ENCODE results near the gene MBOAT7. TPM values are rescaled to one million over a fixed set of nuclear protein-coding genes. Genes with fewer than 3 reads are reported as not detected.

MBOAT7 gene
- total RNA-seq, 1 experiment from 2014 or later: 461 TPM

DNA sequence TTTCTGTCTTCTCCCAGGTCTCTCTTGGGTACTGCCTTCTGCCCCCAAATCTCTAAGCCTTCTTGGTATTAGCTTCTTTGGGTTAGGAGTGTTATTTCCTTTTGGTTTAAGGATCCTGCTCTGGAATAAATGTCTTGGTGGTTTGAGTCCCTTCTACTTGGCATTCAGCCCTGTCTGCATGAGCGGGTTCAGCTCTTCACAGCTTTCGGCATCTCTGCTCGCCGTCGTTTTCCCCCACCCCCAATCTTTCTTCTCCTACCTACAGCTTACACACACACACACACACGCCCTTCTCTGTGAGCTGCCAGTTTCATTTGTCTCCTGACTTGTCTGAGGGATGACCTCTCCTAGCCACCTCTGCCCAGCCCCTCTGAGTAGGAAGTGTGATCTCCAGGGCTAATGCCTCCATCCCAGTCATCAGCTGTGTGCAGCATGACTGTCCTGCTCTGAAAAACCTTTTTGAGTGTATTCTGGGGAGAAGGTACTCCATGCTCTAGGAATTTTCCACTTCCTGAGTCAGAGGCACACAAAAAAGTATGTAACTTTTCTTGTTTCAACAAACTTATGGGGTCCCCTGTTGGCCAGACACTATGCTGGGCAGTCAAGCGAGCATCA lies 47.1 kb downstream of the MBOAT7 start:
- DNase-seq (ENCODE audit: low read depth): no peak

DNA sequence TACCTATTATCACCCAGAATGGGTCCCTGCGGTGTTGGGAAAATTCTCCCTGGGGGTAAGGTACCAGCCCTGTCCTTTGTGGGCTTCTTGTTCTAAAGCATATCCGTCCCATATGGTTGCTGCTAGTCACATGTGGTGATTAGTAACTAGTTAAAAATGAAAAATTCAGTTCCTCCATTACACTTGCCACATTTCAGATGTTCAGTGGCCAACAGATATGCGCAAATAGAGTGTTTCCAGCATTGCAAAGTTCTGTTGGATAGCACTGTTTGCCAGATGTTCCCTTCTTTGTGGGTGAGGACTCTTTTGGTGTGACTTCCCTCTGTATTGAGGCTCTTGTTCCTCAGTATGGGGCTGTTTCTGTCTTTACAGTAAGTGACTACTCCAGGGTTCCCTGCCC lies 48.0 kb downstream of the MBOAT7 start:
- no peak for DNase-seq (ENCODE audit: low read depth)

DNA sequence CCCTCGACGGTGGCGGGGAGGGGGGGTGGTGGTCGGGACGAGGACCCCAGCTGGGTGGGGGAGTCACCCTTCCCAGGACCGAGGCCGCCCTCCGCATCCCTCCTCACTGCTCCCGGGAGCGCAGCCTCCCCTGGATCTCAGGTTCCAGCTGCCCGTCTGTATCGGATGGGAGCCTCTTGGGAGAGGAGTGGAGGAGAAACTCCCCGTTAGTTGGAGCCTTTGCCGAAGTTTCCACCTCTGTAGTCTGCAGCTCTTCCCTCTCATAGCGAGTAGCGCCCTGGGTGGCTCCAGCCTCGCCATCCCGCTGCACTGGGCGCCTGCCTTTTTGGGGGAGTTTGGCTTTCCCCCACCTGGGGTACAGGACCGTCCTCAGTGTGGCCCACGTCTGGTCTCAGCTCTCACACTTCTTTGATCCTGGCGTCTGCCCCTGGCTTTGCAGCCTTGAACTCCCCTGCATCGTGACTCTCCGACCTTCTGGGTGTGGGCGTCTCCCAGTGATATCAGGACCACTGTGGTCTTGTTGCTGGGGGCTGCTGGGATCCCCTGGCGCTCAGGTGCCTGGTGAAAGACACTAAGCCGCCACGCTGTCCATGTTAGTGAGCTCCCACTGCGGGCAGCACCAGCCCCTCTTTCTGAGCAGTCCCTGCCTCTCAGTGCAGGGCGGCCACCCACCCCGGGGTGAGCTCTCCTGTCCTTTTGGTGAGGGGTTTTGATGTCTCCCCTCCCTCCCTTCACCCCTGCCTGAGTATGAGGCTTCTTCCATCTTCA lies 50.7 kb downstream of the MBOAT7 start:
- no peak for DNase-seq (ENCODE audit: low read depth)

DNA sequence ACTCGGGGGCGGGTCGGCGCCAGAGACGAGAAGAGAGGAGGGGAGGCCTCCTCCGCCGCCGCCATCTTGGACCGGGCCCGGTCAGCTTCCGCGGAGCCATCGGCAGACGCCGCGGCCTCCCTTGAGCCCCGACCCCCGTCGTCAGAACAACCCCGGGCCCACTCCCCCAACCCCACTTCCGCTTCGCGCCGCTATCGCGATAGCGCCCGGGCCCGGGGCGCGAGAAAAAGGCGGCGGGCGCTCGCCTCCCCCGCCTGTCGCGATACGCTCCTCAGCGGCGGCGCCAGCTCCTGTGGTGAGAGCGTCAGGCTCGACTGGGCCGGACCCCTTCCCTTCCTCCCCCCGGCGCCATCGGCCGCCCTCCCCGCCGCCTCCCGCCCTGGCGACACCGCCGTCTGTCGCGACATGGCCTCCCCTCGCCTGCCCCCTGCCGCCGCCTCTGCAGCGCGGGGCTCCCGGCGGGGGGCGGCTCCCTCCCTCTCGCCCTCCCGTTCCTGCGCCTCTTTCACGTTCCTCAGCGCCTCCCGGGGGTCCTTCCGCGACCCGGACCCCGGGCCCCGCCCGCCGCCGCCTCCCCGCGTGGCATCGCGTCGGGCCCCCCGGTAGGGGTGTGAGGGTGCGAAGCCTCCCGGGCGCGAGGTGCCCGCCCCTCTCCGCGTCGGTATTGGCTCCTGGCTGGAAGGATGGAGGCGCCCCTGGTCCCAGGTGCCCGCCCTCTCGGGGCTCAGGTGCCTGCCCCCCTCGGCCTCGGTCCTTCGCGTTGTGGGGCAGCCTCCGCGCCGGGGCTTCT lies 51.5 kb downstream of the MBOAT7 start, which contains the start of gene CNOT3:
CNOT3 (plus strand) TSS at position 64 of the 790 bp plus-strand sequence. CDS start 5,217 bp downstream, outside the sequence.
- no peak for DNase-seq (ENCODE audit: low read depth)

DNA sequence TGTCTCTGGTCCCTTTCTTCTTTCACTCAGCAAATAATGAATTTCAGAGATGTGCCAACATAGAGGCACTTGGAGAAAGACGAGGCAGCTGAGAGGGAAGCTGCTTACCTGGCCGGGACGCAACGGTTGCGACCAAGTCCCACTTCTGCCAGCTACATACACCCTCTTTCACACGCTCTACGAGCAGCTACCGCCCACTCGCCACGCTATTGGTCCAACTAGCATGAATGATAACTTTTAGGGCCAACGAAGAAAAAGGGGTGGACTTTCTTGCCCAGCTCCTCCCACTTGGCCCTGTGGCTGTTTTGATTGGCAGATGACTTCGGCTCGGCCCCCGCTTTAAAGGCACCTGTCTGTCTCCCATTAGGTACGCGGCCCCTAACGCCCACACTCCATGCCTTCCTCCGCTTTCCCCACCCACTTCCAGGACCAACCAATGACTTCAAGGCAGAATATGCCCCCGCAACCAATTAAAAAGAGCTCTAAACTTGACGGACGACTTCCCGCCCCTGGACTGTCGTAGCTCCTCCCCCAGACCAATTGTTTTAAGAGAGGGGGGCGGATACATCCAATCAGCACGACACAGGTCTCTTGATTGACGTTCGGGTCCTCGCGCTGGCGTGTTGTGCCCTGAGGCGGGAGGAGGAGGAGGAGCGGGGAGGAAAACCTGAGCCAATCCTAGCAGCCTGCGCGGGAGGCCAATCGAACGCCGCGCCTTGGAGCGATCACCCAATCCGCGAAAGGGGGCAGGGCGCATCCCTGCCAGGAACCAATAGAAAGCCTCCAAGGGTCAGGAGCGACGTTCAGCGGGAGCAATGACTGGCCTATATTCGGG lies 52.3 kb downstream of the MBOAT7 start:
- peak; percentile 100 for DNase-seq (ENCODE audit: low read depth)

DNA sequence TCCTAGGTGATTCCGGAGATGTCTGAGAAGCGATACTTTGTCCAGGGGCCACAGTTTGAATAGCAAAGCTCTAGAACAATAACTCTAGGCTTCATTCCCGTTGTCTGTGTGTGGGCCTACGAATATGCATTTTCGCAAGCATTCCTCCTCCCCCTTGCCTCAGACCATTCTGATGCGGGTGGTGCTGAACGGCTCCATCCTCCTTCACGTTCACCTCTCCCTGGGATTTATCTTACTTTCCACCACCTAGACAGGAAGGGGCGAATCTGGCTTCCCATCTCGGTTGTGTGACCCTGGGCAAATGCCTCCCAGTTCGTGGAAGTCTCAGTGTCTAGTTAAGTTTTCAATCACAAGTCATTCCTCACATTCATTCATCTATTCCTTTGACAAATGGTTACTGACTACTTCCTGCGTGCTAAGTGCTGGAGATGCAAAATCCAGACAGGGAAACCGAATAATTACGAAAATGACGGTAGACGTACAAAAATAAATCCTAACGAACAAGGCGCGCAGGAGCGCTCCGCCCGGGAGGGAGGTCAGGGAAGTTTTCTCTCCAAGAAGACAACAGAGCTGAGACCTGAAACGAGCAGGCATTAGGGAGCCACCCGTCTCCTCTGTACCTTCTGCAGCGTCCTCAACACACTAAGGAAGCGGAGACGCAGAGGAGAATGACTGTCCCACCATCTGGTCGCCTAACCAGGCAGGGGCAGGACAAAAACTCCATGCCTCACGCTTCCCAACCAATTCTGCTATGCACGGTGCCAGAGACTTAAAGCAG lies 53.1 kb downstream of the MBOAT7 start:
- DNase-seq (ENCODE audit: low read depth): no peak

DNA sequence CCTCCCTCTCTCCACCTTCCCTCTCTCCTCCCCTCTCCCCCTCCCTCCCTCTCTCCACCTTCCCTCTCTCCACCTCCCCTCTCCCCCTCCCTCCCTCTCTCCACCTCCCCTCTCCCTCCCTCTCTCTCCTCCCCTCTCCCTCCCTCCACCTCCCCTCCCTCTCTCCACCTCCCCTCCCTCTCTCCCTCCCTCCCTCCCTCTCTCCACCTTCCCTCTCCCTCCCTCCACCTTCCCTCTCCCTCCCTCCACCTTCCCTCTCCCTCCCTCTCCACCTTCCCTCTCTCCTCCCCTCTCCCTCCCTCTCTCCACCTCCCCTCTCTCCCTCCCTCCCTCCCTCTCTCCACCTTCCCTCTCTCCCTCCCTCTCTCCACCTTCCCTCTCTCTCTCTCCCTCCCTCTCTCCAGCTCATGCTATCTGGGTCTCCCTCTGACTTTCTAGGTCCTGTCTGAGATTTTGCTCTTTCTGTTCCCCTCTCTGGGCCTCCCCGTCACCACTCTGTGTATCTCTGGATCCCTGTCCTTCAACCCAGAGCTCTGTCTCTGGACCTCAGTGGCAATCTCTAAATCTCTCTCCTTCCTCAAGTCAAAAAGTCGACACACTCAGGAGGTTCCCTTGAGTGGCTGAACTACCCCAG lies 55.3 kb downstream of the MBOAT7 start:
- no peak for DNase-seq (ENCODE audit: low read depth)

DNA sequence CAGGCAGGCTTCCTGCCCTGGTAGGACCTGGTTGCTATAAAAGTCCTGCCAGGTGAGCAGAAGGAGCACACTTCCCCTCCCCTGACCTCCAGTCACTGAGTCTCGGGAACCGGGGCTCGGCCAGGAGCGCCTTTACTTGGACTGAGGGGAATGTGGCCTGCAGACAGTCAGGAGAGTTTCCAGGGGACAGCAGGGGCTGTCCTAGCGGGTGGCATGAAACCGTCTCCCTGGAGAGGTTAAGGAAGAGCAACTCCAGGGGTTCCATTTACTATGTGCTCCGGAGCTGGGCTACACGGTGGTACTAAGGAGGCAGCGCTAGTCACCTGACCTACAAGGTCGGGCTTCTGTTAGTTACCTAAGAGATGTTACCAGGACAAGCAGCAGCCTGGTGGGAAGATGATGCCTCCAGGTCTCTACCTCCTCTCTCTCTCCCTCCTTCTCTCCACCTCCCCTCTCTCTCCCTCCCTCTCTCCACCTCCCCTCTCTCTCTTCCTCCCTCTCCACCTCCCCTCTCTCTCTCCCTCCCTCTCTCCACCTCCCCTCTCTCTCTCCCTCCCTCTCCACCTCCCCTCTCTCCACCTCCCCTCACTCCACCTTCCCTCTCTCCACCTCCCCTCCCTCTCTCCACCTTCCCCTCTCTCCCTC lies 55.9 kb downstream of the MBOAT7 start:
- peak; percentile 31 for DNase-seq (ENCODE audit: low read depth)

DNA sequence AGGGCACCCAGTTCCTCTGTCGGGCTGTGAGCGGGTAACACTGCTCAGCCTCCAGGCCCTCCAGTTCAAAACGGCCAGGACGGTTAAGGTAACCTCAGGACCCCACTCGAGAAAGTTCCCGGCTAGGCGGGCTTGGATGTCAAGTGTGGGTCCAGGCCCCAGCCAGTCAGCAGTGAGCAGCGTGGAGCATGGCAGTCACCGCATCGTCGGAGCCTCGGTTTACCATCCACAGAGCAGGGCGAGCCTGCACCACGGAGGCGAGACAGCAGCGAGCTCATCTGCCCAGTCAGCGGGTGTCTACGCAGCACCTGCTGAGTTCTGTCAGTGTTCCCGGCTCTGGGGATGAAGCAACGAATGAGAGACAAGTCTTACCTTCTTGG lies 59.8 kb downstream of the MBOAT7 start:
- no peak for DNase-seq (ENCODE audit: low read depth)

DNA sequence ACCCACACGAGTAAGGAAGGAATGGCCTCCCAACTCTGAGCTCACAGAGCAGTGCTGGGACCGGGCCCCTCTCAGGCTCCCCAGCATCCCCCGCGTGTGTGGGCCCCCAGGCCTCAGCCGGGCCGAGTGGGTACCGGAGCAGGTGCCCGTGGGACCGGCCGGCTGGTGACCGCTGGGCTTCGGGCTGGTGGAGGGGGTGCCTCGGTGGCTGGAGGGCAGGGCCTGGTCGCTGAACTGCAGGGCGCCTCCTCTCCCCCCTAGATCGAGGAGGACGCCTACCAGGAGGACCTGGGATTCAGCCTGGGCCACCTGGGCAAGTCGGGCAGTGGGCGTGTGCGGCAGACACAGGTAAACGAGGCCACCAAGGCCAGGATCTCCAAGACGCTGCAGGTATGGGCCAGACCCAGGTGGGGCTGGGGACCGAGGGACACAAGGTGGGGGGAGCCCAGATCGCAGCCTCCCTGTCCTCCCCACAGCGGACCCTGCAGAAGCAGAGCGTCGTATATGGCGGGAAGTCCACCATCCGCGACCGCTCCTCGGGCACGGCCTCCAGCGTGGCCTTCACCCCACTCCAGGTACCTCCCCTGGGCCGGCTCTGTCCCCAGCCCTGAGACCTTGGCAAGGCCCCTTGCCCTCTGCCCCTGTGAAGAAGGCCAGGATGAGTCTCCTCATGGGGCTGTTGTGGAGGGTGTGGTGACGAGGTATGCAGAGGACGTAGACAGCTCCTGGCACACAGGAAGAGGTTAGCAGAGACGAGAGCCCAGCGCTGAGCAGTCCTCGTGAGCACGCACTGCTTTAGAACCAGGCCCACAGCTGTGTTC lies 60.4 kb downstream of the MBOAT7 start:
- DNase-seq (ENCODE audit: low read depth): no peak

DNA sequence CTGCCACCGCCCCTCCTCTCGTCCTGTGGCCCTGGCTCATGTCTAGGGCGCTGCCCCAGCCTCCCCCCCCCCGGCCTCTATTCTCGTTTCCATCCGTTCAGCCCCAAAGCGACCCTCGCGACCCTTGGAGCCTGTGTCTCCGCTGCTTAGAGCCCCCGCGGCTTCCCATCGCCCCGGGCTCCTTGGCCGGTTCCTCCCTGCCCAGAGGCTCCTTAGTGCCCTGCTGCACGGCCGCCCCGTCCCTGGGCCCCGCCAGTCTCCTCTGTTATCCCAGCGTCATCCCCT lies 61.0 kb downstream of the MBOAT7 start:
- no peak for DNase-seq (ENCODE audit: low read depth)

DNA sequence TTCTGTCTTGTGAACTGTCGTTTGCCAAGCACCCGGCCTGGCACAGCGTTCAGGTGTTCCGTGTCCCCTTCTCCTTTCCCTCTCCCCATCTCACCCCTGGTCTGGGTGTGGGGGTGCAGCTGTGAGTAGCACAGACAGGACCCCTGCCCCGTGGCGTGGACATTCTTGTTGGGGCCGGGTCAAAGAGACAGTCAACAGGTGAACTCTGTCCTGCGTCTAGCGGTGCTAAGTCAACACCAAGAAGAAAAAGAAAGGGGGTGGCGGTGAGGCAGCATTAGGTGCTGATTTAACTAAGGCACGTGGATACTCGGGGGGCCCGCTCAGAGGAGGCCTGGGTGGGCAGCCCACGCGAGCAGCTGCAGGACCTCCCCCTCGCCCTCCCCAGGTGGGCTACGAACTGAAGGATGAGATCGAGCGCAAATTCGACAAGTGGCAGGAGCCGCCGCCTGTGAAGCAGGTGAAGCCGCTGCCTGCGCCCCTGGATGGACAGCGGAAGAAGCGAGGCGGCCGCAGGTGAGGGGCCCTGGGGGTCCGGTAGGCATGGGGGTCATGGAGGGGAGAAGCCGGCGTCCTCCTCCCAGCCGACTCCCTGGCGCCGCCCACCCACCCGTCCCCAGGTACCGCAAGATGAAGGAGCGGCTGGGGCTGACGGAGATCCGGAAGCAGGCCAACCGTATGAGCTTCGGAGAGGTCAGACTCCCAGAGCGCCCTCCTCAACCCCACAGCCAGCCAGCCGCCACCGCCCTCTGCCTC lies 61.5 kb downstream of the MBOAT7 start:
- no peak for DNase-seq (ENCODE audit: low read depth)

DNA sequence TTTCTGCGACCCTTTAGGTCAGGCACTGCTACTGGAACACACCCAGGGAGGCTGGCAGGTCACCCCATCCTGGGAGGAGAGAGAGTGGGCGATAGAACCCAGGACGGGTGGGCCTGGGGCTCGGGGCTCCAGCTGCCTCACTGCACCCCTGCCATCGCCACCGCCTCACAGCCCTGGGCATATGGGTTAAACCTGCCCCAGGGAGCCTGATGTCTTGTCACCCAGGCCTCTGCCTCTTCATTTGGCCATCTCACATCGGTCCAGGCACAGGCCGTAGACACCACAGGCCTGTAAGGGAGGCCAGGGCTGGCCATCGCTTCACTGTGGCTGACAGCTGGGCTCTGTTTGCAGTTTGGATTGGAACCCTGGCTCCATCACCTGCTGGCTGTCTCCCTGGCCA lies 63.7 kb downstream of the MBOAT7 start:
- DNase-seq (ENCODE audit: low read depth): no peak

DNA sequence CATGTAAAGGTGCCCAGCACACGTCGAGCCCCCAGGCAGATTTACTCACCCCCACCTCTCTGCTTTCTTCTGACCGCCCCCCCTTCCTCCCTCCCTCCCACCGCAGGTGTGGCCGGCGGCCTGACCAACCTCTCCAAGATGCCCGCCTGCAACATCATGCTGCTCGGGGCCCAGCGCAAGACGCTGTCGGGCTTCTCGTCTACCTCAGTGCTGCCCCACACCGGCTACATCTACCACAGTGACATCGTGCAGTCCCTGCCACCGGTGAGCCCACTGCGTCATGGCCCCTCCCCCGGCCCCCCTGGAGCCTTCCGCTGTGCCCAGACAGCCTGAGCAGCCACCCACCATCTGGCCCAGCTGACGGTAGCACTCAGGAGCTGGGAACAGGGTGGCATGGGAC lies 65.0 kb downstream of the MBOAT7 start:
- DNase-seq (ENCODE audit: low read depth): no peak

DNA sequence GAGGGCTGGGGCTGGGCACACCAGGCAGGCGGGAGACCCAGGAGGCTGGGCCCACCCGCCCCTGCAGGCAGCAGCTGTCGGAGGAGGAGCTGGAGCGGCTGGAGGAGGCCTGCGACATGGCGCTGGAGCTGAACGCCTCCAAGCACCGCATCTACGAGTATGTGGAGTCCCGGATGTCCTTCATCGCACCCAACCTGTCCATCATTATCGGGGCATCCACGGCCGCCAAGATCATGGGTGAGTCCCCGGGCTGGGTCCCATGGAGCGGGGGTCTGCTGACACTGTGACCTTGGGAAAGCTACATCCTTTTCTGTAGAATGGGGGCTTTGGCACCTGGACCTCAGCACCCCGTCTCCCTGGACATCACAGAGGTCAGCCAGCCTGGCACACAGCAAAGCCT lies 65.7 kb downstream of the MBOAT7 start:
- no peak for DNase-seq (ENCODE audit: low read depth)
